Left ventricle myocardium inferior (tissue), 1 donor: Measurements from ENCODE around the gene PDK3. TPM values are rescaled to one million over a fixed set of nuclear protein-coding genes. Genes with fewer than 3 reads are reported as not detected.

Experiments used
- DNase-seq: peaks from one replicate; pipeline ENCODE4 v3.0.0-alpha.2; 2020
- H3K27ac ChIP-seq: fragments of 200-600 bp; replicated peaks from 2 replicates; pipeline ENCODE4 v1.8.0; 2021
- H3K27me3 ChIP-seq: fragments of 200-600 bp; 2 replicates; pipeline ENCODE4 v1.8.0; 2021; ENCODE audit warnings: low read depth
- H3K36me3 ChIP-seq: fragments of 200-600 bp; 2 replicates; pipeline ENCODE4 v1.8.0; 2021
- H3K4me1 ChIP-seq: fragments of 200-600 bp; 2 replicates; pipeline ENCODE4 v1.8.0; 2021
- H3K4me3 ChIP-seq: fragments of 200-600 bp; 2 replicates; pipeline ENCODE4 v1.8.0; 2021; ENCODE audit warnings: mild to moderate bottlenecking, moderate library complexity
- H3K9me3 ChIP-seq: fragments of 200-600 bp; replicated peaks from 2 replicates; pipeline ENCODE4 v1.8.0; 2021
- intact Hi-C: fragments of 100-400 bp; cut with micrococcal nuclease; formaldehyde crosslinking; loops from one replicate; pipeline ENCODE4 v1.11.0; 2022
- total RNA-seq: library from RNA; stranded (reverse); fragmentation: NEBNext Ultra II Directional; extraction: Animal tissue kit (Norgen Biotek cat#: 25700); gene quantifications from one replicate; pipeline ENCODE4 v1.2.1, GENCODE V29; 2021
- TF ChIP-seq, protein P1 (sequence below): fragments of 200-600 bp; IDR thresholded peaks from 2 replicates; pipeline ENCODE4 v1.8.0; 2021; ENCODE audit warnings: antibody characterized with exemption, mild to moderate bottlenecking, borderline replicate concordance
- donor health status: DM: no; HTN: yes; CAD: no; lungs with severe emphysema.

Gene PDK3
- total RNA-seq, 1 donor from 2014 or later, result 10.7 TPM

DNA sequence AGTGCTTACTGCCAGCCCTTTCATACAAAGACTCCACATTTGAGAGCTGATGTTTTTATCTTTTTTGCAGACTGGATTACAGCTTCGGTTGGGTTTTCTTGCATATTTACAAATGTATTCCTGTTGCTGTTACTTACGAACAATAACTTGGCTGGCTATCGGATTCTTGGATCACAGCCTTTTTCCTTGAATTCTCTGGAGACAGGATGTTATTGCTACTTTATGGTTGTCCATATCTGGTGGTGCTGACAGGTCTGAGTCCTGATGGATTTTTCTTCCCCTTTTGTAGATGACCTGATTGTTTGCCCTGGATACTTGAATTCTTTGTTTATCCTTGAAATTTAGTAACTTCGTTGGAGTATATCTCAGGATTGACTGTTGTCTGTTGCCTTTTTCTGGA is 77.7 kb downstream of the PDK3 start:
- intact Hi-C loops, result no loop called here
- no peaks in the 10 kb centered on the region for H3K4me1 ChIP-seq
- no peaks in the 10 kb centered on the region for H3K36me3 ChIP-seq
- H3K27me3 ChIP-seq, result no peaks in the 10 kb centered on the region
- H3K9me3 ChIP-seq, result no peaks in the 10 kb centered on the region
- DNase-seq, result no peak
- TF ChIP-seq, protein P1, sequence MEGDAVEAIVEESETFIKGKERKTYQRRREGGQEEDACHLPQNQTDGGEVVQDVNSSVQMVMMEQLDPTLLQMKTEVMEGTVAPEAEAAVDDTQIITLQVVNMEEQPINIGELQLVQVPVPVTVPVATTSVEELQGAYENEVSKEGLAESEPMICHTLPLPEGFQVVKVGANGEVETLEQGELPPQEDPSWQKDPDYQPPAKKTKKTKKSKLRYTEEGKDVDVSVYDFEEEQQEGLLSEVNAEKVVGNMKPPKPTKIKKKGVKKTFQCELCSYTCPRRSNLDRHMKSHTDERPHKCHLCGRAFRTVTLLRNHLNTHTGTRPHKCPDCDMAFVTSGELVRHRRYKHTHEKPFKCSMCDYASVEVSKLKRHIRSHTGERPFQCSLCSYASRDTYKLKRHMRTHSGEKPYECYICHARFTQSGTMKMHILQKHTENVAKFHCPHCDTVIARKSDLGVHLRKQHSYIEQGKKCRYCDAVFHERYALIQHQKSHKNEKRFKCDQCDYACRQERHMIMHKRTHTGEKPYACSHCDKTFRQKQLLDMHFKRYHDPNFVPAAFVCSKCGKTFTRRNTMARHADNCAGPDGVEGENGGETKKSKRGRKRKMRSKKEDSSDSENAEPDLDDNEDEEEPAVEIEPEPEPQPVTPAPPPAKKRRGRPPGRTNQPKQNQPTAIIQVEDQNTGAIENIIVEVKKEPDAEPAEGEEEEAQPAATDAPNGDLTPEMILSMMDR, result no peak
- H3K4me3 ChIP-seq, result no peak overlapping the region
- no peak overlapping the region for H3K27ac ChIP-seq

GRCh38 chrX:24547961-24548360 is 82.9 kb downstream of the PDK3 start:
- Histone ChIP-seq H3K27ac (no peak overlapping the region), H3K4me1 (no peaks in the 10 kb centered on the region), H3K36me3 (no peaks in the 10 kb centered on the region), H3K4me3 (no peak overlapping the region), H3K27me3 (no peaks in the 10 kb centered on the region), H3K9me3 (no peaks in the 10 kb centered on the region)
- TF ChIP-seq, protein P1, result no peak
- intact Hi-C loops, result no loop called here
- no peak for DNase-seq

- no peak overlapping the region for H3K4me3 ChIP-seq
- intact Hi-C loops, result no loop called here
- DNase-seq, result no peak
- H3K27me3 ChIP-seq, result no peaks in the 10 kb centered on the region
- H3K36me3 ChIP-seq, result no peaks in the 10 kb centered on the region
- no peaks in the 10 kb centered on the region for H3K9me3 ChIP-seq
- H3K27ac ChIP-seq, result no peak overlapping the region
- TF ChIP-seq, protein P1, result no peak
- no peaks in the 10 kb centered on the region for H3K4me1 ChIP-seq
These were observed 85.1 kb downstream of the PDK3 start for GRCh38 chrX:24550166-24550565.

DNA sequence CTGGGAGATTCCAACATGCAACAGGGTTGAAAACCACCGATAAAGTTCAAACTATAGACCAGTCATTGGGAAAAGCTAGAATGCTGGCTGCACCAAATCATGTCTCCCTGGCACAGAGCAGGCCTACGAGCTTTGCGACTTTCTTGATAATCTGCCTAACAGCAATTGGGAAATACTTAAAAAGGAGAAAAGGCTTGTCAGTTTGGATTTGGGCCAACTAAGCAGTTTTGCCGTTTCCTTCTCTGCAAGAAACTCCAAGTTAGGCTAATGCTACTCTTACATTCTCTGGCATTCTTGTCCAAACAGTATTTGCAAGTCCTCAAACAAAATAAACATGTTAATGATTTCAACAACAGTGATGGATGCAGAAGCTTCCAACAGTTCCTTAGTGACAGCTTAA is 87.9 kb downstream of the PDK3 start:
- no peak for DNase-seq
- no peaks in the 10 kb centered on the region for H3K4me1 ChIP-seq
- no peak overlapping the region for H3K27ac ChIP-seq
- no peaks in the 10 kb centered on the region for H3K9me3 ChIP-seq
- TF ChIP-seq, protein P1, result no peak
- no peaks in the 10 kb centered on the region for H3K27me3 ChIP-seq
- intact Hi-C loops, result no loop called here
- no peaks in the 10 kb centered on the region for H3K36me3 ChIP-seq
- H3K4me3 ChIP-seq, result no peak overlapping the region

DNA sequence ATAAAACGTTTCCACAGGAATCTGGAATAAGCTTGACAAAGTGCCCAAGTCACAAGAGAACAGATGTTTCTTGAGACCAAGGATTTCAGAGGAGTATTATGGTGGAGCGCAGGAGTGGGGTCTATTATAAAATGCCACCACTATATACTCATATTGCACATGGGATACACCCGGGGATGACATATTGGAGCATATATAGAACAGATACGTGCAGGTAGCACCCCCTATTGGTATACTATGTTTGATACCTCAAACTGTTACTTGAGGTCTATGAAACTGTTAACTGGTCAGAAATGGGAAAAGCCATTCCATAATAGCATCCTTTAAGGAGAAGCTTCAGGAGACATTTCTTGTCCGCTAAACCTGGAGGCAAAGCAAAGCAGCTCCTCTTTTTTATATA is 96.0 kb downstream of the PDK3 start:
- no peak for DNase-seq
- Histone ChIP-seq H3K4me3 (no peak overlapping the region), H3K27me3 (no peaks in the 10 kb centered on the region), H3K4me1 (no peaks in the 10 kb centered on the region), H3K36me3 (no peaks in the 10 kb centered on the region), H3K9me3 (no peaks in the 10 kb centered on the region), H3K27ac (no peak overlapping the region)
- intact Hi-C loops, result no loop called here
- TF ChIP-seq, protein P1, result no peak
